GM19023 (cell line): Measurements from ENCODE around the gene G6PC3.

Source experiments
- ATAC-seq: cut with Tn5 transposase; IDR thresholded peaks from one replicate; pipeline ENCODE4 v1.9.1; 2021; ENCODE audit warnings: mild to moderate bottlenecking, moderate library complexity; ENCODE audit not compliant: unreplicated experiment

The G6PC3 gene

GRCh38 chr17:44120851-44121605 lies 50.5 kb downstream of the G6PC3 start:
- no peak for ATAC-seq

DNA sequence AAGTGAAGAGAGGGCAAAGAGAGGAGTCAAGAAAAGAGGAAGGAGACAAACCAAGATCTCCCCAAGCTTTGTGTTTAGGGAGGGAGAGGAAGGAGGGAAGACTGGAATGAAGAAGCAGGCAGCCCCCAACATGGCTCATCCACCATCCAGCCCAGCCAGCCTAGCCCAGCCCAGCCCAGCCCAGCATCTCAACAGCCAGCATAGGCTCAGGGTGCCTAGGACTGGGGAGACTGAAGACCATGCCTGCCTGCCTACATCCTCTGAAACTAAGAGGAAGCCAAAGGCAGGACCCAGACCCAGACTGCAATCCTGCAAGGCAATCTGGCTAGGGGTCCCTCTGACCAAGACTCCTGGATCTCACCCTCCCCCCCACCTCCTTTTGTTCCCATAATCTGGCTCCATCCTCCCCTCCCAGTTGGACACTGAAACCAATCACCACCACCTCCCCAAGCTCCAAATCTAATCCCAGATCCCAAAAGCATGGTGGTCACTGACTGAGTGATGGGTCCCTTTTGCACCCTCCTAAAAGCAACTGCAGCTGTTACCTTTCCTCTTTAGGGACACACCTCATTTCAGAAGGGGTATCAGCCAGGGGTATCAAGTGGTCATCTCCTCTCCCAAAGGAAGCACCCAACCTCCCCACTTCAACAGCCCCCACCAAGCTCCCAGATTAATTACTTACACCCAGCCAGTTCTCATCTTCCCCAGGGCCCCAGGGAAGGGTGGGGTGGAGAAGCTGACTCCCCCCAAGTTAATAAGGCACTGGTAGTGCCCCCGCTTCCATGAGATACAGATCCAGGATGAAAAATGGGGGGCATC lies 51.7 kb downstream of the G6PC3 start:
- no peak for ATAC-seq

DNA sequence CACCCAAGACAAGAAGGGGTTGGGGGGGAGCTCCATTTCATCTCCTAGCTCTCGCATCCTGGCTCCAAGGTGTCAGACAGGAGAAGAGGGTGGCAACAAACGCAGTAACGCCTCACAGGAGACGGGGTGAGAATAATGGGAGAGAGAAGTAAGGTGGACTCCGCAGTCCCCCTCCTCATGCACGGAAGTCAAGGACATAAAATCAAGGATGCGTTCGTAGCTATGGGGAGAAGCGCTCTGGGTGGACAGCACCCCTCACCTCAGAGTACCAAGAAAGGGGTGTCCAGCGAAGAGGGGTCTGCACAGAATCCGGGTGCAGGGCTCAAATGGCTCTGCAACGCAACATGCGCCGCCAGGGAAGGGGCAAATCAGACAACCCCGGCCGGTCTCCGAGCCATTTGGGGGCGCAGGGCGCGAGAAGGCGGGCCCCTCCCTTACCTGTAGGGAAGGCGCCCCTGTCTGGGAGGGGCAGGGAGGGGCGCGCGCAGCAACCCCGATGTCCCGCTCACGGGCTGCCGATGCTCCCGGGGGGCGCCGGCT lies 52.4 kb downstream of the G6PC3 start:
- ATAC-seq: peak; percentile 15

GRCh38 chr17:44123356-44124117 lies 53.0 kb downstream of the G6PC3 start, which contains the start of gene HDAC5:
TSS of gene HDAC5 (minus strand) at chr17:44123641. CDS start at chr17:44117515, 6,126 bp downstream.
- ATAC-seq: peak; percentile 93

- no peak for ATAC-seq
These were observed 53.5 kb downstream of the G6PC3 start for GRCh38 chr17:44124118-44124438.
